Coronary artery (tissue), 2 donors: ENCODE results near the gene CAMTA1.

ENCODE experiments used
- DNase-seq: peaks from one replicate; pipeline ENCODE4 v3.0.0-alpha.2; 2017; ENCODE audit warnings: low spot score
- H3K27ac ChIP-seq, 2 donors: fragments of 200-600 bp; sonication (generic); one replicate each; pipeline ENCODE4 v1.5.1; 2016 to 2019
- H3K4me3 ChIP-seq: fragments of 200-600 bp; sonication (generic); 2 replicates; pipeline ENCODE4 v1.5.1; 2016; ENCODE audit warnings: mild to moderate bottlenecking, moderate library complexity
- TF ChIP-seq, protein P1 (sequence below): fragments of 200-600 bp; sonication (generic); IDR thresholded peaks from one replicate; pipeline ENCODE4 v1.5.1; 2019; ENCODE audit warnings: antibody characterized with exemption

CAMTA1 gene

DNA sequence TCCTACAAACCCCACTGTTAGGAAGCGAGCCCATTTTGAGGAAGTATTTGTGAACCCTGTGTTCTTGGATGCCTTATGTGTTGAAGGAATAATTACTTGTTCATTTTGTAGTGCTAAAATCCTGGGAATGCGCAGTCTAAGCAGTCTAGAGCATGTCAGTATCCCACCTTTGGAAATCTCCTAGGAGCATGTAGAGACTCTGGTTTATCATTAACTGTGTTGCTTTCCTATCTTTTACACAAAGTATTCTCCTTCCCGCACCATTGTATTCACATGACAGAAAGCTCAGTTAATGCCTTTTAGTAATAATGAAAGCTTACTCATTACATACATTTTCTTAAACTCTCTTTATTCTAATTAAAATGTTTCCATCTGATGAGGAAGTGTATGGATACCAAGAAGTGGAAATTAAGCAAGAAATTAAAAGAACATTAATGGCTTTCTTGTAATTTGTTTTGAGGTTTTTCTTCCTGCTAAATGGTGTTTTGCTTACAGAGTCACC, 99.4 kb downstream of the CAMTA1 start:
- TF ChIP-seq, protein P1, sequence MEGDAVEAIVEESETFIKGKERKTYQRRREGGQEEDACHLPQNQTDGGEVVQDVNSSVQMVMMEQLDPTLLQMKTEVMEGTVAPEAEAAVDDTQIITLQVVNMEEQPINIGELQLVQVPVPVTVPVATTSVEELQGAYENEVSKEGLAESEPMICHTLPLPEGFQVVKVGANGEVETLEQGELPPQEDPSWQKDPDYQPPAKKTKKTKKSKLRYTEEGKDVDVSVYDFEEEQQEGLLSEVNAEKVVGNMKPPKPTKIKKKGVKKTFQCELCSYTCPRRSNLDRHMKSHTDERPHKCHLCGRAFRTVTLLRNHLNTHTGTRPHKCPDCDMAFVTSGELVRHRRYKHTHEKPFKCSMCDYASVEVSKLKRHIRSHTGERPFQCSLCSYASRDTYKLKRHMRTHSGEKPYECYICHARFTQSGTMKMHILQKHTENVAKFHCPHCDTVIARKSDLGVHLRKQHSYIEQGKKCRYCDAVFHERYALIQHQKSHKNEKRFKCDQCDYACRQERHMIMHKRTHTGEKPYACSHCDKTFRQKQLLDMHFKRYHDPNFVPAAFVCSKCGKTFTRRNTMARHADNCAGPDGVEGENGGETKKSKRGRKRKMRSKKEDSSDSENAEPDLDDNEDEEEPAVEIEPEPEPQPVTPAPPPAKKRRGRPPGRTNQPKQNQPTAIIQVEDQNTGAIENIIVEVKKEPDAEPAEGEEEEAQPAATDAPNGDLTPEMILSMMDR = no peak
- Histone ChIP-seq H3K4me3 (no peak overlapping the region), H3K27ac (no peak overlapping the region)
- no peak for DNase-seq

DNA sequence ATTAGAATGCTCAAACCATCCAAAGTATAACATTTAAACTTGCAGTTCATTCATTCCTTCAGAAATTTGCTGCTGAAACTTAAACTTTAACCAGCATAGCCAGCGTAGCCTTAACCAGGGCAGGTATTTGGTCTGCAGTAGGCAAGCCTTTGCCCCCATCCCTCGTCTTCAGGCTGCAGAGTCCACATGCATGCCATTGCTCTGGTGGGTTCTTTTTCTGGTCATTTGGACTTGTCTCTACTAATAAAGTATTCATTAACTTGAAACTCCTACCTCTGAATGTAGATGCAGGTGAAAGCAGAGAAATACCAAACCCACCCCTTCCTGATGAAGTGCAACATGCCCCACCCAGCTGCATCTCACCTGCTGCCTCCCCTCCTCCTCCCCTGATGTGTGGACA, 100.2 kb downstream of the CAMTA1 start:
- H3K27ac ChIP-seq = no peak overlapping the region
- no peak overlapping the region for H3K4me3 ChIP-seq
- no peak for DNase-seq
- TF ChIP-seq, protein P1 = no peak

DNA sequence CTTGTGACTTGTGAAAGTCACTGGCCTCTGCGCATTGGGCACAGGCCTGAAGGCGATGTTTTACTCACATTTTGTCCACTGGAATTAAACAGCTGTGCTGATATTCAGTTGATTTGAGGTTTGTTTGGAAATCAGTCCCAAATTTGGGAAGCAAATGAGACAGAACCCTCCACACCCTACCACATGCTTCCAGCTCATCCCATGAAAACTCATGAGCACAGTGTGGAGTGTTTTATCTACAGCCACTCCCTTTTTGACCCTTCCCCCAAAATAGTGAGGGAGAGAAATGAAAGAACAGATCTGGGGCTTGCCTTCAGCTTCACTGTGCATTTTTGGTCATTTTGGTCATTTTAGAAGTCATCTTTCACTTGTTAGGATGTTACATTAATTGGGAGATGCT, 101.3 kb downstream of the CAMTA1 start:
- Histone ChIP-seq H3K27ac (no peak overlapping the region), H3K4me3 (no peak overlapping the region)
- DNase-seq = no peak
- TF ChIP-seq, protein P1 = no peak

DNA sequence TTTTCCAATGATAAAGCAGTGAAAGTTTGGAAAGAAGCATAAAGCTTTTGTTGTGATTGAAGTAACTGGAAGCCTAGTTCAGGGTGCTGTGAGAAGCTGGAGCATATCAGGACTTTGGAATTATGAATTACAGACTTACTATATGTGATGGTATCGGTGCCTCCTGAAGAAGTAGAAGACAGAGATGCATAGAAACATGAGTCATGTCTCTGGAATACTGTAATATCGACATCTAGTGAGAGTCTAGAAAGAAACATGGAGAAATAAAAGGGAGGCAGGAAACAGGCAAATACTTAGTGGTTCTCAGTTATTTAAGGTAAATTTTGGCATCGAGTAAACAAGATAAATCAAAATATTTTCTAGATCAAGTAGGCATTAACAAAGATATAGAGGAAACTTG, 103.0 kb downstream of the CAMTA1 start:
- TF ChIP-seq, protein P1 = no peak
- H3K4me3 ChIP-seq = no peak overlapping the region
- no peak for DNase-seq
- no peak overlapping the region for H3K27ac ChIP-seq

DNA sequence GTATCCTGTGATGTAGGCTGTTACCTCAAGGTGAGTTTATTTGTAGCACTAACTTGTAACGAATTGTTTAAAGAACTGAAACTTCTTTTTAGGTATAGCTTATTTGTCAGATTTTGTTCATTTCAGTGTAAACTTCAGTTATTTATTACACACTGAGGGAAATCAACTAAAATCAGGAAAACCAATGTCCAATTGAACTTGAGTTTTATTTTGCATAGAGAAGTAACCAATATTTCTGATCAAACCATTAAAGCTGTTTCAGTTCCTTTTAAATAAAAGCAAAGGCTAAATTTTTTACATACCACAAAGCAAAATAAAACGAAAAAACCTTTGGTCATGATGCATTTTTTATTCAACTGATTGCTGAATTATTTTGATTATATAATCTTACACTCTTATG, 103.6 kb downstream of the CAMTA1 start:
- no peak for DNase-seq
- H3K27ac ChIP-seq = no peak overlapping the region
- TF ChIP-seq, protein P1 = no peak
- no peak overlapping the region for H3K4me3 ChIP-seq

DNA sequence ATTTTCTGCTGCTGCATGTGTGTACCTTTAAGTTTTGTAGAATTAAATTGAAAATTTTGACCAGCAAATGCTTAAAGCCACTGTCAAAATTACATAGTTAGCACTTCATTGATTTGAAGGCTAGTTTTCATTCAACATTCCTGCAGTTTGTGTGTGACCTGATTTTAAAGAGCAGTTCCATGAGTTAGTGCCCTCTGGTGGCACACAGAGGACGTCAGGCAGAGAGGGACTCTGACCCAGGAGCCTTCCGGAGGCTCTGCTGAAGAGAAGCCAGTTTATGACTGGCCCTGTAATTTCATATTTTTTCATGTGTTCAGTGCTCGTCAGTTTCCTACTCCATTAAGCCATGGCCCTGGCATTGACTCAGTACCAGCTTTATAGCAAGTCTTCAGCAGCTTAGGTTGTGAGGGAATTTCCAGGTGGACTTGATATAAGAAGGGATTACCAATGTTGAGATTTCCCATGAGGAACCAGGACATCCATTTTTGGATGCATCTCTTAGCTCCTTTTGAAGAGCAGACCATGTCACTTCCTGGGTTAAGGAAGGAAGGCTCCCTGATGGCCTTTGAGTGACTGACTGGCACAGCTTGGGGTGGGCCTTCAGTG, 104.7 kb downstream of the CAMTA1 start:
- TF ChIP-seq, protein P1 = peak; percentile 79
- Histone ChIP-seq H3K4me3 (no peak overlapping the region), H3K27ac (no peak overlapping the region)
- DNase-seq = no peak

DNA sequence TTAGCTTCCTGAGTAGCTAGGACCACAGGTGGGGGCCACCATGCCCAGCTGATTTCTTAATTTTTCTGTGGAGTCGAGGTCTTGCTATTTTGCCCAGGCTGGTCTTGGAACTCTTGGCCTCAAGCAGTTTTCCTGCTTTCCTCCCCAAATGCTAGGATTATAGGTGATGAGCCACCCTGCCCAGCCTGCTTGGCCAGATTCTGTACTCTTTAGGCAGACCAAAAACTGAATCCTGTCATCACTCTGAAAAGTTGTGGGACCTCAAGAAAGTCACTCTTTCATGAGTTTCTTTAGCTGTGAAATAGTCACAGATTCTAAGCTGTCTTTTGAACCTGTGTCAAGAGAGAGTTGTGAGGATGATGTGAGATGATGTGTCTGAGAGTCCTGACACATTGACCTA, 105.4 kb downstream of the CAMTA1 start:
- no peak for DNase-seq
- no peak overlapping the region for H3K4me3 ChIP-seq
- TF ChIP-seq, protein P1 = no peak
- H3K27ac ChIP-seq = no peak overlapping the region
